Body of pancreas (tissue), 4 donors: ENCODE data around the gene BMERB1. TPM values are rescaled to one million over a fixed set of nuclear protein-coding genes. Genes with fewer than 3 reads are reported as not detected.

ENCODE experiments used
- ATAC-seq: fragments of 150-250 bp; one replicate; pipeline ENCODE4 v1.9.1; 2016
- DNase-seq, 4 donors: peaks; one replicate each; pipeline ENCODE4 v3.0.0-alpha.2; 2019
- H3K27ac ChIP-seq, 4 donors: fragments of 200-600 bp; sonication (generic); 1 replicate in 3 of 4; 2 replicates in 1 of 4; pipeline versions ENCODE4 v1.5.1 to v1.6.1; 2016 to 2019; ENCODE audit warnings: mild to moderate bottlenecking in 1 of 4, mixed read lengths in 1 of 4, moderate library complexity in 1 of 4
- H3K27me3 ChIP-seq, 2 donors: fragments of 200-600 bp; sonication (generic); one replicate each; pipeline ENCODE4 v1.6.0; 2016; ENCODE audit warnings: mild to moderate bottlenecking in 1 of 2
- H3K36me3 ChIP-seq, 2 donors: fragments of 200-600 bp; sonication (generic); replicated peaks in 1 of 2; 2 replicates each; pipeline ENCODE4 v1.5.1; 2016; ENCODE audit warnings: low read depth in 2 of 2; ENCODE audit not compliant: insufficient read depth in 1 of 2
- H3K4me1 ChIP-seq: fragments of 200-600 bp; sonication (generic); one replicate; pipeline ENCODE4 v1.6.0; 2016
- H3K4me3 ChIP-seq, 2 donors: fragments of 200-600 bp; sonication (generic); 1 replicate in 1 of 2; 2 replicates in 1 of 2; pipeline ENCODE4 v1.5.1; 2016 to 2019
- H3K9me3 ChIP-seq, 3 donors: fragments of 200-600 bp; sonication (generic); 1 replicate in 2 of 3; 2 replicates in 1 of 3; pipeline ENCODE4 v1.5.1; 2016
- POLR2A ChIP-seq, 3 donors: fragments of 450-650 bp; IDR thresholded peaks; one replicate each; pipeline ENCODE4 v1.6.1; 2016; ENCODE audit warnings: antibody characterized with exemption in 3 of 3, mild to moderate bottlenecking in 2 of 3
- WGBS, 2 donors: methylation state at CpG; one replicate each; pipeline ENCODE4 v1.1.5; 2017; 5-methylcytosine and 5-hydroxymethylcytosine counted together
- intact Hi-C: fragments of 100-400 bp; cut with DNase I; formaldehyde crosslinking; loops from one replicate; pipeline ENCODE4 v1.15.1; 2023
- total RNA-seq, 2 donors: library from RNA; depleted of rRNA; stranded (reverse); fragments of >200 nt; gene quantifications; one replicate each; pipeline ENCODE4 v1.1.0, GENCODE V29; 2016
- TF ChIP-seq, protein P1 (sequence below), 7 experiments: fragments of 450-650 bp in 4 of 7; fragments of 200-600 bp in 3 of 7; sonication (generic) in 3 of 7; IDR thresholded peaks; one replicate each; pipeline ENCODE4 v1.5.1; 2016 to 2019; ENCODE audit warnings: antibody characterized with exemption in 7 of 7

Gene BMERB1
- total RNA-seq, 2 donors from 2014 or later = 8.9 to 22.3 TPM

DNA sequence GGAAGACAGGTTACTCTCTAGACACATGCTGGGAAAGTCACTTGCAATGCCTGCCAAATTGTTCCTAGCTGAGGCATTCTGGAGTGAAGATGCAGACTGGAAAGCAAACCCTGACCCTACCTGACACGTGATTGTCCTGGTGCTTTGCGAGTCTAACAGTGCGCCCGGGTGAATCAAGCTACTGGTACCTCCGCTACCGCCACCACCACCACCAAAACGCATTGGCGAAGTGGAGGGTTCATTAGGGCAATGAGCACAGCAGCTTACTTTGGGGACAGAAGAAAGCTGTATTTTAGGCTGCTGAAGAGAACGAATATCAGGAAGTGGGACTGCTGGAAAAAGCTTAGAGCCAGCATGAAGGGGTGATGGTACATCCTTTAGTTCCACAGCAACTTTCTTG is 201.5 kb downstream of the BMERB1 start:
- no peaks in the 10 kb centered on the region for H3K9me3 ChIP-seq
- ATAC-seq (no peak), DNase-seq (no peak)
- H3K36me3 ChIP-seq = peaks cover 0 to 36% of the 10 kb centered on the region in 2 donors
- TF ChIP-seq, protein P1, sequence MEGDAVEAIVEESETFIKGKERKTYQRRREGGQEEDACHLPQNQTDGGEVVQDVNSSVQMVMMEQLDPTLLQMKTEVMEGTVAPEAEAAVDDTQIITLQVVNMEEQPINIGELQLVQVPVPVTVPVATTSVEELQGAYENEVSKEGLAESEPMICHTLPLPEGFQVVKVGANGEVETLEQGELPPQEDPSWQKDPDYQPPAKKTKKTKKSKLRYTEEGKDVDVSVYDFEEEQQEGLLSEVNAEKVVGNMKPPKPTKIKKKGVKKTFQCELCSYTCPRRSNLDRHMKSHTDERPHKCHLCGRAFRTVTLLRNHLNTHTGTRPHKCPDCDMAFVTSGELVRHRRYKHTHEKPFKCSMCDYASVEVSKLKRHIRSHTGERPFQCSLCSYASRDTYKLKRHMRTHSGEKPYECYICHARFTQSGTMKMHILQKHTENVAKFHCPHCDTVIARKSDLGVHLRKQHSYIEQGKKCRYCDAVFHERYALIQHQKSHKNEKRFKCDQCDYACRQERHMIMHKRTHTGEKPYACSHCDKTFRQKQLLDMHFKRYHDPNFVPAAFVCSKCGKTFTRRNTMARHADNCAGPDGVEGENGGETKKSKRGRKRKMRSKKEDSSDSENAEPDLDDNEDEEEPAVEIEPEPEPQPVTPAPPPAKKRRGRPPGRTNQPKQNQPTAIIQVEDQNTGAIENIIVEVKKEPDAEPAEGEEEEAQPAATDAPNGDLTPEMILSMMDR (IDR thresholded peaks at IDR 0.05) = no peak
- no peak for TF ChIP-seq POLR2A (IDR thresholded peaks at IDR 0.05)
- H3K4me3 ChIP-seq = no peak overlapping the region
- no peak overlapping the region for H3K27ac ChIP-seq
- WGBS, 2 donors = 58 to 91% methylated on average over 2 to 9 of the region's 9 CpGs
- peaks cover 10% of the 10 kb centered on the region for H3K4me1 ChIP-seq
- intact Hi-C loops = no loop called here
- H3K27me3 ChIP-seq = no peaks in the 10 kb centered on the region

DNA sequence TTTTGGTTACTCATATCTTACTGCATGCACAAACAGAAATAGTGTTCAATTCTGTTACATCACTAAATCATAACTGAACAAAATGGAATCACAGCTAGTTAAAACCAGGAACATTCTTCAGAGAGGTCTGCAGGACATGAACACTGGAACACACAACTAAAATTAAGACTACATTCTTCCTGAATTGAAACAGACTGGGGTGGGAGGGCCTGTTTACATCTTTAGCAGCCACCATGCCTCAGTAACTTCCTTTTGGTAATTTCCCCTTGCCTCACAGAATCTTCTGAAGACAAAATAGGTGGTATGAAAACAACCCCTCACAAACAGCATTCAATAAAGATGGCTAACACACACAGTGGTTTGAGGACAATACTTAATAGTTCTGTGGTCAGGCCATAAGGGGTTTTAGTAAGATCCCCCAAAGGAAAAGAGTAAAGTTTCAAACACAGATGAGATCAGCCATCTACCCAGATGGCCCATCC is 202.0 kb downstream of the BMERB1 start:
- intact Hi-C loops = no loop called here

More for the DNA sequence above, 202.0 kb downstream of the BMERB1 start:
- TF ChIP-seq, protein P1 (IDR thresholded peaks at IDR 0.05) = no peak
- no peak for TF ChIP-seq POLR2A (IDR thresholded peaks at IDR 0.05)
- no peak for DNase-seq
- Histone ChIP-seq H3K4me1 (peaks cover 15% of the 10 kb centered on the region), H3K9me3 (no peaks in the 10 kb centered on the region), H3K27me3 (no peaks in the 10 kb centered on the region), H3K36me3 (peaks cover 0 to 33% of the 10 kb centered on the region in 2 donors), H3K4me3 (no peak overlapping the region), H3K27ac (no peak overlapping the region)
- no peak for ATAC-seq

Other genes with a start within 250 kb of the BMERB1 start
- gene NPIPA5, start 56.3 kb upstream of the BMERB1 start, total RNA-seq = 10 to 100 TPM in 1 of 2 donors, 1 to 10 TPM in 1; 6.5 to 13.2 TPM
- gene MPV17L, start 38.8 kb upstream of the BMERB1 start, total RNA-seq = 10 to 100 TPM; 14.5 to 35.3 TPM
- gene MARF1, start 208.6 kb downstream of the BMERB1 start, total RNA-seq = 10 to 100 TPM; 28.0 to 33.2 TPM
- gene NDE1, start 215.7 kb downstream of the BMERB1 start, total RNA-seq = 10 to 100 TPM; 11.2 to 37.9 TPM